HL-60/S4 treated with phorbol 12-myristate 13-acetate at 8.2 ng/mL for 4 days and 3 days (cell line): ENCODE data around the gene FRG2C.
"Not testable (repeated sequence)": the region's sequence is repeated elsewhere in the genome, so short reads cannot be mapped to it uniquely, and the experiment has no call there.

Experiments used
- in situ Hi-C: fragments of 300-500 bp; cut with MboI; formaldehyde crosslinking; loops from 2 replicates; pipeline ENCODE4 v1.15.0; 2022; ENCODE audit warnings: low sequenced_read_pairs

Gene FRG2C

GRCh38 chr3:75664028-75664427, at the start of gene FRG2C:
TSS of gene FRG2C (plus strand) at chr3:75664328. CDS start at chr3:75664380, 52 bp downstream.
- in situ Hi-C loops, result not testable (repeated sequence)

DNA sequence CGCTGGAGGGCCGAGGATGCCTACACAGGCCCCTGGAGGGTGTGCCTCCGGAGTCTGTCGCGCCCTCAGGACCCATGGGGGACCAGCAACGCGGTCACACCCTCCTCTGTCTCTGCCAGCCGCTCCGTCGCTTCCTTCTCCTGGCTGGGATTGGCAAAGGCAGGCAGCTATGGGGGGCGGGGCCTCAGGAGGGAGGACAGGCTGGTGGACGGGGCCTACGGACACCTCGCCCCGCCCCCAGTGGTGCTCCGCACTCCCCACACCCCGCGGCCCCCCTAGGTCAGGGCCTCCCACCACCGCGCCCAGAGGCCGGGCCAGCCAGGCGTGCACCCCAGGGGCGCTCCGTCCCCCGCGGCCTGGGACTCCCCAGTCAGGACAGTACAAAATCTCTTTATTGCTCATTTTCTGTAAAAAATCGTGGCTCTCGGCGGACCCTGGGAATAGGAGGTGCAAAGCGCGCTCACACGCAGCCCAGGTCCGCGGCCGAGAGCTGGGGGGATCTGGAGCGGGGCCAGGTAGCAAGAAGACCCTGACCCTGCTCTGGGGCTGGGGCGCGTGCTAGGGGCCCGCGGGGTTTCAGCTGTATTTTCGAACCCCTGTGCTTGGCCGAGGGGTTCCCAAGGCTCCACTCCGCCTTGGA, 45.3 kb upstream of the FRG2C start:
- in situ Hi-C loops, result not testable (repeated sequence)

DNA sequence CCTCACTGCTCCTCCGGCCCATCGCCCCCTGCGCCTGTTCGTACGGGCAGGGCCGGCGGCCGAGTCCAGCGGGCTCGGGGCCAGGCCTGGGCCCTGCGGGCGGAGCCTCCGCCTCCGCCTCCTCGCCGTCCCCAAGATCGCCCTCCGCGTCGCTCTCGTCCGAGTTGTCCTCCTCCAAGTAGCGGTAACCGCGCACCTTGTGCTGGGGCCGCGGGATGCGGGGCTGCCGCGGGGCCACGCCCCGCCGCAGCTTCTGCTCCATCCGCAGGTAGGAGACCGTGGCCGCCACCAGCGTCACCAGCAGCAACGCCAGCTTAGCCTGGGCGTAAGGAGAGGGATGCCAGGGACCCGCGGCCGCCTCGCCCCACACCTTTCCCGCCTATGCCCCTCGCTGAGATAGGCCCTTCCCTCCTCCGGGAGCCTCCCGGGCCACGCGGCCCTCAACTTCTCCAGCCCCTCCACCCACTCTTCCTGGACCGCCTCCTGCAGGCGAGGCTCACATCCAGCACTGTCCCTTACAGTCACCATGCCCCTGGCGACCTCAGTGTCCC, 44.6 kb upstream of the FRG2C start:
- in situ Hi-C loops, result not testable (repeated sequence)

DNA sequence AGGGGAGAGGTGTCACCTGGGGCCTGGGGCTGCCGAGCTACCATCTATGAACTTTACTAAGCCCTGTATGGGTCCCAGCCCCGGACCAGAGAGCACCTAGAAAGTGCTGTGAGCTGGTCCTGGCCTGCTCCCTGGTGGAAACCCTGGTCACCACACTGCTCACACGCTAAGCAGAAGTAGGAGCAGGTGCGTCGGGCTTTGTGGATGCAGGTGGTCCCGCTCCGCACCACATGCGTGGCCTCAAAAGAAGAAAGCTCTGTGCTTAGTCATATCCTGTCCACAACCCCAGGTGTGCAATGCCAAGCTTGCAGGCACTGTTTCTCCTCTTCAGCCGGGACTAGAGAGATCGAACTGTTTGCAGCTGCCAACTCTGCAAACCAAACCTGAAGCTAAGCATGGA, 42.4 kb upstream of the FRG2C start:
- in situ Hi-C loops, result not testable (repeated sequence)

- in situ Hi-C loops, result not testable (repeated sequence)
Measured at GRCh38 chr3:75623656-75624055, 40.5 kb upstream of the FRG2C start.

DNA sequence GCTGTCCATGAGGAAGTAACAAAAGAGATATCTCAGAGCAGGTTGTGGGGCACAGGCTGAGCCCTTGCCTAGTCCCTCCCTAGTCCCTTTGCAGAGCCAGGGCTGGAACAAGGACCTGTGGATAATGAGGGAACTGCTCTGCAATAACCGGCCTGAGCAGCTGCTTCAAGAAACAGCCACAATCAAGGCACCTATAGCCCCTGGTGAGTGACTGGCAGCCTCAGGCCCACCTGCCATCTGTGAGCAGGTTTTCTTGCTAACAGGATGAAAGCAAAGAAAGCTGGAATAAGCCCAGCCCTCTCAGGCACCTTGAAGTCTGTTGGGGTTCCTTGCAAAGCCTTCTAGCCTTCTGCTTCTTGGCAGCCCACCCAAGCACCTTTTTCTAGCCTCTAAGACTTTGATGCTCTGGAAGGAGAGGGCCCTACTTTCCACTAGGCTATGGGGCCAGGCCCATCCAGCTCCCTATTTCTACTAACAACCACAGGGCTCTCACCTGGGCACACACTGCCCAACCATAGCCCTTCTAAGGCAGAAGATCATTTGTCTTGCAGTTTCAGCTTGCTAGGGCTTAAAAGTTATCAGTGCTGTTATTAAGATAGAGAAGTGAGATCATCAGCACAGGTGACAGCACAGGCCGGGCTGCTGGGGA, 33.1 kb upstream of the FRG2C start:
- in situ Hi-C loops, result not testable (repeated sequence)

DNA sequence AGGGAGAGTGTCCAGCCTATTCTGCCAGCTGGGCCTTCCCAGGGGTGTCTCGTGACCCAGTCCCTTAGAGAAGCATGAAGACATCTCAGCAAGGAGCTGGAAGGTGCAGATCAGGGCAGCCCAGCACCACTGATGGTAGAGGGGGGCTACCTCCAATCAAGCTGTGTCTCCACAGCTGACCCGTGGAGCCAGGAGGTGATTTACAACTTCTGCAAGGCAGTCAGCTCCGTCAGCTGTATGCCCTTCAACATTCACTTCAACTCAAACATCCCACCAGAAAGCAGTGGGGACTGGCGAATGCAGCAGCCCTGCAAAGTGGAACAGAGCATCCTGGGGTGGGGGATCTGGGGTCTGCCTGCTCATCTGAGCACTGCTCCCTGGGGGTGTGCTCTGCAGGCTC, 32.6 kb upstream of the FRG2C start:
- in situ Hi-C loops, result no loop called here

- in situ Hi-C loops, result not testable (repeated sequence)
Measured at GRCh38 chr3:75638947-75639346, 25.2 kb upstream of the FRG2C start.

DNA sequence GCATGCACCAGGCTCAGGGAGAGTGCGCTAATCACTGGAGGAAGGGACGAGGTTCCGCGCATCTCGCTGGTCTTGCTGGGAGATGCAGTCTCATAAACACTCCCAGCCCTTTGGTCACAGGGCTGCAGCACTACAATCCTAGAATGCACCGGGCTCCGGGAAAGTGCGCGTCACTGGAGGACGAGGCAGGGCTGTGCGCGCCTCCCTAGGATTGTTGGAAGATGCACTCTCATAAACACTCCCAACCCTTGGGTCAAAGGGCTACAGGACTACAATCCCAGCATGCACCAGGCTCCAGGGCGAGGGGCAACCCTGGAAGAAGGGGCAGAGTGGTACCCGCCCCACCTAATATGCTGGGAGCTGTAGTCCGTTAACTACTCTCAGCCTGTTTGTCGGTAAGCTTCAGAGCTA, 23.0 kb upstream of the FRG2C start:
- in situ Hi-C loops, result not testable (repeated sequence)

GRCh38 chr3:75643031-75643800, 20.9 kb upstream of the FRG2C start:
- in situ Hi-C loops, result not testable (repeated sequence)

DNA sequence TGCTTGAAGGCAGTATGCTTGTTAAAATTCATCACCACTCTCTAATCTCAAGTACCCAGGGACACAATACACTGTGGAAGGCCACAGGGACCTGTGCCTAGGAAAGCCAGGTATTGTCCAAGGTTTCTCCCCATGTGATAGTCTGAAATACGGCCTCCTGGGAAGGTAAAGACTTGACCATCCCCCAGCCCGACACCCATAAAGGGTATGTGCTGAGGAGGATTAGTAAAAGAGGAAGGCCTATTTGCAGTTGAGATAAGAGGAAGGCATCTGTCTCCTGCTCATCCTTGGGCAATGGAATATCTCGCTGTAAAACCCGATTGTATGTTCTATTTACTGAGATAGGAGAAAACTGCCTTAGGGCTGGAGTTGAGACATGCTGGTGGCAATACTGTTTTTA, 18.6 kb upstream of the FRG2C start:
- in situ Hi-C loops, result not testable (repeated sequence)

GRCh38 chr3:75650191-75650590, 13.9 kb upstream of the FRG2C start:
- in situ Hi-C loops, result no loop called here

- in situ Hi-C loops, result not testable (repeated sequence)
Measured at GRCh38 chr3:75655101-75655904, 8.8 kb upstream of the FRG2C start.

DNA sequence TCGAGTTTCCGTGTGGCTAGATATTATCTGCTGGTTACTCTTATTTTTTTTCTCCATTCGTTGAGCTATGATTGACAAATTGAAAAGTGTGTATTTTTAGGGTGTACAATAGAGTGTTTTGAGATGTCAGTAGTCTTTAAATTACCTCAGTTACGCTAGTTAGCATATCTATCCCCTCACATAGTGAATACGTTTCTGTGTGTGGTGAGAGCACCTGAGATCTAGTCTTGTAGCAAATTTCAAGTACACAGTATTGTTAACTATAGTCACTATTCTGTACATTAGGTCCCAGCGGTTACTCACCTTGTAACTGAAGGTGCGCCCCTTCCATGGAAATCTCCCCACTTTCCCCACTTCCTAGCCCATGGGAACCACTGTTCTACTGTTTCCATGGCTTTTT, 8.2 kb upstream of the FRG2C start:
- in situ Hi-C loops, result not testable (repeated sequence)

- in situ Hi-C loops, result not testable (repeated sequence)
Measured at GRCh38 chr3:75658411-75659107, 5.6 kb upstream of the FRG2C start.

DNA sequence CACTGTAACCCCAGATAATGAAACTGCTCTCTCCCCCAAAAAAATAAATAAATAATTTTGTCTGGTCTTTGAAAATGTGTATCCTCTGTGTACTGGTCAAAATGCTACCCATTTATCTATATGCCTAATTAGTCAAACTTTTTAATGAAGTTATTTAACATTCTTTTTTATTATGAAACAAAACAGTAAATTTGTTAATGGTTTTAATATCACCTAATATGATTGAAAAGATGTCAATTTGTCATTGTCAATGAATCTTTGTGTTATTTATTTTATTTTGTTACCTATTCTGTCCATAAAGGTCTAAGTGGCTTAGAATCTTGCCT, 5.1 kb upstream of the FRG2C start:
- in situ Hi-C loops, result not testable (repeated sequence)

GRCh38 chr3:75665626-75666025, 1.5 kb downstream of the FRG2C start:
- in situ Hi-C loops, result not testable (repeated sequence)

DNA sequence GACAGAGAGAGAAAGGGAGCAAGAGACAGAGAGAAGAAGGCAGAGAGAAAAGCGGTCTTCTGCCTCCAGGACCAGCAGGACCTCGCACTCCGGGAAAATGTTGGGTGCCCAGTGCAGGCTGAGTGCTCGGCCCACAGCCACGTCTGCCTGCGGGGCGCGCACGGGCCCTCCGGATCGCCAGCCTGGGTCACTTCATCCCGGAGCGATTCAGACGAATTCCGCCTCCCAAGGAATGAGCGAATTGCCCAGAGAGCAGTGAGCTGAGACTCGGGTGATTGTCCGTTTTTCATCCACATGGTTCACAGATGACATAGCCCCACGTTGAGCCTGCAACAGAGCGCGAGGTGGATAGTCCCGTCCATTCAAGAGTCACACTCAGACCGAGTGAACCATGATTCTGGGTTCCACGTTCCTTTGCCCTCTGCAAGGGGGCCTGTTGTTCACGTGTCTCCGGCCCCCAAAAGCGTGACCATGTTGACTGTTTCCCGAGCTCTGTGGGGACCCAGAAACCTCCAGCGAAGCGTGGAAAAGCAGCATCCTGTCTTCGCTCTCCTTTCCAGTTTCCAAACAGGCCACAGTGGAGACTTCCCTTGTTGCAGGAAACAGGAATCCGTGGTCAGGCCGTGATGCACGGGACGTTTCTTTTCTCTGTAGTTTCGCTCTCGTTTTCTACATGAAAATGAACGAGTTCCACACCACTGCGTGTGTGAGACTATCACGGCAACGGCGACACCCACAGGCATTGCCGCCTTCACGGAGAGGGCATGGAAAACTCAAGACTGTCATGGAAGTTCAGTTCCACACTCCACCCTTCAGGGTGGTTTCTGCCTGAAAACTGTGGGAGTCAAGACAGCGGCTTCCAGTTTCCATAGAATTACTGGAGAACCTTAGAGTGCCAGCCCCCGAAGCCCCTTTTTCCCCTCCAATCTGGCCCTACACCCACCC, 3.9 kb downstream of the FRG2C start:
- in situ Hi-C loops, result not testable (repeated sequence)

GRCh38 chr3:75668759-75669347, 4.7 kb downstream of the FRG2C start:
- in situ Hi-C loops, result not testable (repeated sequence)
